Liver (tissue), 9 donors: ENCODE data around the gene GNAT2. TPM values are rescaled to one million over a fixed set of nuclear protein-coding genes. Genes with fewer than 3 reads are reported as not detected.

Experiments
- DNase-seq: peaks from one replicate; pipeline ENCODE4 v3.0.0-alpha.2; 2017; ENCODE audit warnings: low spot score
- H3K27ac ChIP-seq, 2 donors: one replicate each; pipeline ENCODE4 v1.7.0; 2013; ENCODE audit warnings: inconsistent platforms in 2 of 2, low read length in 2 of 2, control low read depth in 1 of 2, low read depth in 1 of 2, mild to moderate bottlenecking in 1 of 2
- H3K27me3 ChIP-seq, 4 donors: one replicate each; pipeline versions ENCODE4 v1.6.1 to v1.7.0; 2013; ENCODE audit warnings: low read length in 3 of 4, inconsistent platforms in 1 of 4, mild to moderate bottlenecking in 1 of 4, moderate library complexity in 1 of 4; ENCODE audit not compliant: control insufficient read depth in 4 of 4, insufficient read depth in 4 of 4
- H3K36me3 ChIP-seq, 4 donors: one replicate each; pipeline versions ENCODE4 v1.6.1 to v1.7.0; 2013; ENCODE audit warnings: low read length in 3 of 4, mild to moderate bottlenecking in 3 of 4, low read depth in 1 of 4, moderate library complexity in 1 of 4; ENCODE audit not compliant: control insufficient read depth in 4 of 4, insufficient read depth in 3 of 4
- H3K4me1 ChIP-seq, 4 donors: one replicate each; pipeline versions ENCODE4 v1.6.1 to v1.7.0; 2013; ENCODE audit warnings: low read length in 3 of 4, mild to moderate bottlenecking in 3 of 4, moderate library complexity in 1 of 4; ENCODE audit not compliant: control insufficient read depth in 4 of 4, insufficient read depth in 4 of 4
- H3K4me3 ChIP-seq, 3 donors: one replicate each; pipeline versions ENCODE4 v1.6.1 to v1.7.0; 2013; ENCODE audit warnings: low read length in 3 of 3, control low read depth in 1 of 3, low read depth in 1 of 3, mild to moderate bottlenecking in 1 of 3
- H3K9ac ChIP-seq, 2 donors: one replicate each; pipeline ENCODE4 v1.7.0; 2013; ENCODE audit warnings: low read length in 2 of 2, mild to moderate bottlenecking in 2 of 2, moderate library complexity in 2 of 2, control low read depth in 1 of 2, low read depth in 1 of 2
- H3K9me3 ChIP-seq, 4 donors: one replicate each; pipeline versions ENCODE4 v1.6.1 to v1.7.0; 2013; ENCODE audit warnings: low read length in 3 of 4; ENCODE audit not compliant: control insufficient read depth in 4 of 4
- FOXA1 ChIP-seq: IDR thresholded peaks from 2 replicates; pipeline ENCODE4 v1.6.1; 2016; ENCODE audit warnings: antibody characterized with exemption
- FOXA2 ChIP-seq: IDR thresholded peaks from 2 replicates; pipeline ENCODE4 v1.6.1; 2016; ENCODE audit warnings: antibody characterized with exemption
- GABPA ChIP-seq, 2 donors: IDR thresholded peaks in 1 of 2; conservative IDR thresholded peaks in 1 of 2; 2 replicates each; pipeline ENCODE4 v1.6.1; 2016; ENCODE audit warnings: antibody characterized with exemption in 2 of 2, mild to moderate bottlenecking in 1 of 2, moderate library complexity in 1 of 2
- HNF4A ChIP-seq, 2 donors: conservative IDR thresholded peaks; 2 replicates each; pipeline ENCODE4 v1.6.1; 2016; ENCODE audit warnings: antibody characterized with exemption in 2 of 2, mild to moderate bottlenecking in 2 of 2
- HNF4G ChIP-seq: IDR thresholded peaks from 2 replicates; pipeline ENCODE4 v1.6.1; 2016; ENCODE audit warnings: antibody characterized with exemption
- JUND ChIP-seq, 2 donors: IDR thresholded peaks; 2 replicates each; pipeline ENCODE4 v1.6.1; 2016; ENCODE audit warnings: antibody characterized with exemption in 2 of 2
- MAX ChIP-seq: IDR thresholded peaks from 2 replicates; pipeline ENCODE4 v1.6.1; 2016; ENCODE audit warnings: antibody characterized with exemption
- NR2F2 ChIP-seq: IDR thresholded peaks from 2 replicates; pipeline ENCODE4 v1.6.1; 2016; ENCODE audit warnings: antibody characterized with exemption
- RAD21 ChIP-seq, 2 donors: IDR thresholded peaks; 2 replicates each; pipeline ENCODE4 v1.6.1; 2016; ENCODE audit warnings: antibody characterized with exemption in 2 of 2, mild to moderate bottlenecking in 2 of 2
- RXRA ChIP-seq, 2 donors: IDR thresholded peaks; 2 replicates each; pipeline ENCODE4 v1.6.1; 2017 to 2018; ENCODE audit warnings: antibody characterized with exemption in 2 of 2, mild to moderate bottlenecking in 1 of 2
- SP1 ChIP-seq: IDR thresholded peaks from 2 replicates; pipeline ENCODE4 v1.6.1; 2018; ENCODE audit warnings: antibody characterized with exemption, mild to moderate bottlenecking
- TAF1 ChIP-seq: conservative IDR thresholded peaks from 2 replicates; pipeline ENCODE4 v1.6.1; 2016; ENCODE audit warnings: antibody characterized with exemption, mild to moderate bottlenecking
- ZBTB33 ChIP-seq: IDR thresholded peaks from 2 replicates; pipeline ENCODE4 v1.6.1; 2016; ENCODE audit warnings: antibody characterized with exemption
- WGBS: extraction: QIAGEN DNeasy Blood & Tissue Kit; methylation state at CpG from one replicate; pipeline ENCODE4 v1.1.7; 2013; 5-methylcytosine and 5-hydroxymethylcytosine counted together
- polyA plus RNA-seq, 2 donors: library from polyadenylated mRNA; stranded (reverse) in 1 of 2; unstranded in 1 of 2; fragments of 200-250 nt in 1 of 2; fragments of >200 nt in 1 of 2; fragmentation: Nextera tagmentation in 1 of 2; extraction: Ambion mirVana in 1 of 2; gene quantifications; one replicate each; pipeline versions ENCODE4 v1.2.1 to v1.2.3, GENCODE V29; 2013 to 2015
- total RNA-seq, 2 donors: library from RNA; depleted of rRNA; stranded (reverse); fragments of >200 nt; gene quantifications; one replicate each; pipeline ENCODE4 v1.2.3, GENCODE V29; 2014
- TF ChIP-seq, protein P1 (sequence below): fragments of 150-350 bp; IDR thresholded peaks from 2 replicates; pipeline ENCODE4 v1.5.1; 2017; ENCODE audit warnings: improper control_type of control experiment, low read depth, low read length; ENCODE audit not compliant: missing input control
- TF ChIP-seq, protein P2 (sequence below): IDR thresholded peaks from 2 replicates; pipeline ENCODE4 v1.6.1; 2016; ENCODE audit warnings: antibody characterized with exemption
- TF ChIP-seq, protein P3 (sequence below): IDR thresholded peaks from 2 replicates; pipeline ENCODE4 v1.6.1; 2016; ENCODE audit warnings: antibody characterized with exemption, mild to moderate bottlenecking
- donor health status: healthy.
- donor health status: healthy.
- donor health status: healthy.
- donor health status: healthy.
- donor health status: healthy.

Gene GNAT2
- total and polyA plus RNA-seq, 4 donors, result 0.09 to 0.17 (median 0.17) TPM; not detected in 1

DNA sequence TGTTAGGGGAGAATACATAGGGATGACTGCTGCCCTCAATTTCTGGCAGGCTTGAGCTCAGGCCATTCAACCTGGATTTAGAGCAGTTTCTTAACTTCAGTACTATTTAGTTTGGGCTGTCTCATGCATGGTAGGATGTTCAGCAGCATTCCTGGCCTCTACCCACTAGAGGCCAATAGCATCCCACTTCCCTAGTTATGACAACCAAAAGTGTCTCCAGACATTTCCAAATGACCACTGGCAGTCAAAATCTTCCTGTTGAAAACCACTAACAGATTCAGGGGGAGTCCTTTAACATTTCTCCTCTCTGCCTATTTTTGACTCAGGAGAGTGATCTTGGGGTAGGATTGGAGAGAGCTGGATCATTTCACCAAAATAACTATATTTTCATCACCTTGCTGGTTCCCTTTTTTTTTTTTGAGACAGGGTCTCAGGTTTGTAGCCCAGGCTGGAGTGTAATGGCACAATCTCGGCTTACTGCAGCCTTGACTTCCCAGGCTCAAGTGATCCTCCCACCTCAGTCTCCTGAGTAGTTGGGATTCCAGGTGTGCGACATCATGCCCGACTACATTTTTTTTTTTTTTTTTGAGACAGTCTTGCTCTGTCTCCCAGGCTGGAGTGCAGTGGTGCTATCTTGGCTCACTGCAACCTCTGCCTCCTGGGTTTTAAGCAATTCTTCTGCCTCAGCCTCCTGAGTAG, 8.7 kb downstream of the GNAT2 start:
- H3K9ac ChIP-seq, result no peak overlapping the region
- TF ChIP-seq HNF4A (conservative IDR thresholded peaks at IDR 0.05), result no peak
- no peak for TF ChIP-seq NR2F2
- TF ChIP-seq, protein P1, sequence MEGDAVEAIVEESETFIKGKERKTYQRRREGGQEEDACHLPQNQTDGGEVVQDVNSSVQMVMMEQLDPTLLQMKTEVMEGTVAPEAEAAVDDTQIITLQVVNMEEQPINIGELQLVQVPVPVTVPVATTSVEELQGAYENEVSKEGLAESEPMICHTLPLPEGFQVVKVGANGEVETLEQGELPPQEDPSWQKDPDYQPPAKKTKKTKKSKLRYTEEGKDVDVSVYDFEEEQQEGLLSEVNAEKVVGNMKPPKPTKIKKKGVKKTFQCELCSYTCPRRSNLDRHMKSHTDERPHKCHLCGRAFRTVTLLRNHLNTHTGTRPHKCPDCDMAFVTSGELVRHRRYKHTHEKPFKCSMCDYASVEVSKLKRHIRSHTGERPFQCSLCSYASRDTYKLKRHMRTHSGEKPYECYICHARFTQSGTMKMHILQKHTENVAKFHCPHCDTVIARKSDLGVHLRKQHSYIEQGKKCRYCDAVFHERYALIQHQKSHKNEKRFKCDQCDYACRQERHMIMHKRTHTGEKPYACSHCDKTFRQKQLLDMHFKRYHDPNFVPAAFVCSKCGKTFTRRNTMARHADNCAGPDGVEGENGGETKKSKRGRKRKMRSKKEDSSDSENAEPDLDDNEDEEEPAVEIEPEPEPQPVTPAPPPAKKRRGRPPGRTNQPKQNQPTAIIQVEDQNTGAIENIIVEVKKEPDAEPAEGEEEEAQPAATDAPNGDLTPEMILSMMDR, result no peak
- no peak for TF ChIP-seq RAD21 (IDR thresholded peaks at IDR 0.05)
- H3K4me1 ChIP-seq, result peaks cover 0 to 3% (median 1%) of the 10 kb centered on the region in 4 donors
- no peaks in the 10 kb centered on the region for H3K9me3 ChIP-seq
- no peak overlapping the region for H3K4me3 ChIP-seq
- no peak for DNase-seq
- H3K27ac ChIP-seq, result no peak overlapping the region
- H3K36me3 ChIP-seq, result no peaks in the 10 kb centered on the region
- no peaks in the 10 kb centered on the region for H3K27me3 ChIP-seq
- WGBS, result 79% methylated on average over 3 of the region's 3 CpGs

DNA sequence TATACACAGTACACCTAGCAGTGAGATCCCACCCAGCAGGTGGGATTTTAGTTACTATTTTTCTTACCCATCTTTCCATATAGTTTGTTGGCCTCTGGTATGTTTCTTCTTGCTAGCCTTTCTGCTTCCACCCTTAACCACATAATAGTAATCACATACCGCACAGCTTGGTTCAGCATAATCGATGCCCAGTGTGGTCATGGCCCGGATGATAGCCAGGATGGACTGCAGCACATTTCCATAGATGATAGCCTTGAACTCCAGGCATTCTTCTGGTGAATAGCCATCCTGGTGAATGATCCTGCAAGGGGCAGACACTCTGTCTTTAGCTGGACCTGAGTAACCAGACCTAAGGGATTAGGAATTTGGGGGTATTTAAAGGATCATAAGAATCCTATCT, 9.5 kb downstream of the GNAT2 start:
- 96% methylated on average over 3 of the region's 3 CpGs for WGBS
- no peaks in the 10 kb centered on the region for H3K36me3 ChIP-seq
- no peak for TF ChIP-seq RAD21 (IDR thresholded peaks at IDR 0.05)
- no peak for TF ChIP-seq FOXA1
- no peak for TF ChIP-seq TAF1
- TF ChIP-seq, protein P2, sequence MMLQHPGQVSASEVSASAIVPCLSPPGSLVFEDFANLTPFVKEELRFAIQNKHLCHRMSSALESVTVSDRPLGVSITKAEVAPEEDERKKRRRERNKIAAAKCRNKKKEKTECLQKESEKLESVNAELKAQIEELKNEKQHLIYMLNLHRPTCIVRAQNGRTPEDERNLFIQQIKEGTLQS, result no peak
- TF ChIP-seq MAX, result no peak
- TF ChIP-seq, protein P3, sequence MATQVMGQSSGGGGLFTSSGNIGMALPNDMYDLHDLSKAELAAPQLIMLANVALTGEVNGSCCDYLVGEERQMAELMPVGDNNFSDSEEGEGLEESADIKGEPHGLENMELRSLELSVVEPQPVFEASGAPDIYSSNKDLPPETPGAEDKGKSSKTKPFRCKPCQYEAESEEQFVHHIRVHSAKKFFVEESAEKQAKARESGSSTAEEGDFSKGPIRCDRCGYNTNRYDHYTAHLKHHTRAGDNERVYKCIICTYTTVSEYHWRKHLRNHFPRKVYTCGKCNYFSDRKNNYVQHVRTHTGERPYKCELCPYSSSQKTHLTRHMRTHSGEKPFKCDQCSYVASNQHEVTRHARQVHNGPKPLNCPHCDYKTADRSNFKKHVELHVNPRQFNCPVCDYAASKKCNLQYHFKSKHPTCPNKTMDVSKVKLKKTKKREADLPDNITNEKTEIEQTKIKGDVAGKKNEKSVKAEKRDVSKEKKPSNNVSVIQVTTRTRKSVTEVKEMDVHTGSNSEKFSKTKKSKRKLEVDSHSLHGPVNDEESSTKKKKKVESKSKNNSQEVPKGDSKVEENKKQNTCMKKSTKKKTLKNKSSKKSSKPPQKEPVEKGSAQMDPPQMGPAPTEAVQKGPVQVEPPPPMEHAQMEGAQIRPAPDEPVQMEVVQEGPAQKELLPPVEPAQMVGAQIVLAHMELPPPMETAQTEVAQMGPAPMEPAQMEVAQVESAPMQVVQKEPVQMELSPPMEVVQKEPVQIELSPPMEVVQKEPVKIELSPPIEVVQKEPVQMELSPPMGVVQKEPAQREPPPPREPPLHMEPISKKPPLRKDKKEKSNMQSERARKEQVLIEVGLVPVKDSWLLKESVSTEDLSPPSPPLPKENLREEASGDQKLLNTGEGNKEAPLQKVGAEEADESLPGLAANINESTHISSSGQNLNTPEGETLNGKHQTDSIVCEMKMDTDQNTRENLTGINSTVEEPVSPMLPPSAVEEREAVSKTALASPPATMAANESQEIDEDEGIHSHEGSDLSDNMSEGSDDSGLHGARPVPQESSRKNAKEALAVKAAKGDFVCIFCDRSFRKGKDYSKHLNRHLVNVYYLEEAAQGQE, result no peak
- TF ChIP-seq HNF4A (conservative IDR thresholded peaks at IDR 0.05), result no peak
- TF ChIP-seq ZBTB33, result no peak
- TF ChIP-seq HNF4G, result no peak
- TF ChIP-seq RXRA (IDR thresholded peaks at IDR 0.05), result no peak
- TF ChIP-seq JUND (IDR thresholded peaks at IDR 0.05), result no peak
- TF ChIP-seq FOXA2, result no peak
- no peak for TF ChIP-seq GABPA (IDR thresholded peaks at IDR 0.05 in 1 of 2, conservative IDR thresholded peaks at IDR 0.05 in 1 of 2)
- no peak for TF ChIP-seq SP1
- H3K27me3 ChIP-seq, result no peaks in the 10 kb centered on the region
- peaks cover 0 to 2% (median 0%) of the 10 kb centered on the region in 4 donors for H3K4me1 ChIP-seq
- no peak for DNase-seq
- no peaks in the 10 kb centered on the region for H3K9me3 ChIP-seq
- no peak overlapping the region for H3K27ac ChIP-seq
- no peak overlapping the region for H3K4me3 ChIP-seq
- no peak overlapping the region for H3K9ac ChIP-seq
